ENCODE data around the gene TDRD3. TPM values are rescaled to one million over a fixed set of nuclear protein-coding genes. Genes with fewer than 3 reads are reported as not detected.

Gene TDRD3
- total RNA-seq, 3 donors from 2014 or later, result 30.6 to 52.1 (median 32.1) TPM

DNA sequence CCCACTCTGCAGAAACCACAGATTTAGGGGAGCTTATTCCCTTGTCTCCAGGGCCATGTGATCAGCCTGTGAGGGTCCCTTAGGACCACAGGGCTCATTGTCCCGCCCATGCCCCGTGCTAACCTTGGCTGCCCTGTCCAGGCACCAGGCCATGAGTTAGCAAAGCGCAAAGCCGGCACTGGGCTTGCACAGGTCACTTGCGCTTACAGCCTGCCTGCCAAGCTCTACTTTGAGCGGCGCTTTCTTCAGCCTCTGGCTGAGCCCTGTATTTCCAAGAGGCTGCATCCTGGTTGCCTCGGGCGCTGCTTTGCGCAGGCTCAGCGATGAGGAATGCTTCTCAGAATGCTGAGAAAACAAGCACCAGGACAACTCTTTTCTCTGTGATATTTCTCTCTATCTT is 188.0 kb downstream of the TDRD3 start:
- Histone ChIP-seq H3K9me3 (peaks cover 0 to 5% of the 10 kb centered on the region in 2 donors), H3K4me1 (no peaks in the 10 kb centered on the region), H3K36me3 (no peaks in the 10 kb centered on the region), H3K27ac (peak overlapping the region in 1 of 2 donors; percentile 73), H3K4me3 (peak overlapping the region in 1 of 3 donors; percentile 39), H3K27me3 (no peaks in the 10 kb centered on the region)
- no peak for DNase-seq (ENCODE audit: low spot score in 2 of 2)
- intact Hi-C loops (cut with DNase I; ENCODE audit: low total_unique reads), result no loop called here
- no peak for TF ChIP-seq POLR2AphosphoS5 (IDR thresholded peaks at IDR 0.05)
- TF ChIP-seq, protein P1, sequence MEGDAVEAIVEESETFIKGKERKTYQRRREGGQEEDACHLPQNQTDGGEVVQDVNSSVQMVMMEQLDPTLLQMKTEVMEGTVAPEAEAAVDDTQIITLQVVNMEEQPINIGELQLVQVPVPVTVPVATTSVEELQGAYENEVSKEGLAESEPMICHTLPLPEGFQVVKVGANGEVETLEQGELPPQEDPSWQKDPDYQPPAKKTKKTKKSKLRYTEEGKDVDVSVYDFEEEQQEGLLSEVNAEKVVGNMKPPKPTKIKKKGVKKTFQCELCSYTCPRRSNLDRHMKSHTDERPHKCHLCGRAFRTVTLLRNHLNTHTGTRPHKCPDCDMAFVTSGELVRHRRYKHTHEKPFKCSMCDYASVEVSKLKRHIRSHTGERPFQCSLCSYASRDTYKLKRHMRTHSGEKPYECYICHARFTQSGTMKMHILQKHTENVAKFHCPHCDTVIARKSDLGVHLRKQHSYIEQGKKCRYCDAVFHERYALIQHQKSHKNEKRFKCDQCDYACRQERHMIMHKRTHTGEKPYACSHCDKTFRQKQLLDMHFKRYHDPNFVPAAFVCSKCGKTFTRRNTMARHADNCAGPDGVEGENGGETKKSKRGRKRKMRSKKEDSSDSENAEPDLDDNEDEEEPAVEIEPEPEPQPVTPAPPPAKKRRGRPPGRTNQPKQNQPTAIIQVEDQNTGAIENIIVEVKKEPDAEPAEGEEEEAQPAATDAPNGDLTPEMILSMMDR (IDR thresholded peaks at IDR 0.05), result no peak
- TF ChIP-seq POLR2A (IDR thresholded peaks at IDR 0.05), result no peak

DNA sequence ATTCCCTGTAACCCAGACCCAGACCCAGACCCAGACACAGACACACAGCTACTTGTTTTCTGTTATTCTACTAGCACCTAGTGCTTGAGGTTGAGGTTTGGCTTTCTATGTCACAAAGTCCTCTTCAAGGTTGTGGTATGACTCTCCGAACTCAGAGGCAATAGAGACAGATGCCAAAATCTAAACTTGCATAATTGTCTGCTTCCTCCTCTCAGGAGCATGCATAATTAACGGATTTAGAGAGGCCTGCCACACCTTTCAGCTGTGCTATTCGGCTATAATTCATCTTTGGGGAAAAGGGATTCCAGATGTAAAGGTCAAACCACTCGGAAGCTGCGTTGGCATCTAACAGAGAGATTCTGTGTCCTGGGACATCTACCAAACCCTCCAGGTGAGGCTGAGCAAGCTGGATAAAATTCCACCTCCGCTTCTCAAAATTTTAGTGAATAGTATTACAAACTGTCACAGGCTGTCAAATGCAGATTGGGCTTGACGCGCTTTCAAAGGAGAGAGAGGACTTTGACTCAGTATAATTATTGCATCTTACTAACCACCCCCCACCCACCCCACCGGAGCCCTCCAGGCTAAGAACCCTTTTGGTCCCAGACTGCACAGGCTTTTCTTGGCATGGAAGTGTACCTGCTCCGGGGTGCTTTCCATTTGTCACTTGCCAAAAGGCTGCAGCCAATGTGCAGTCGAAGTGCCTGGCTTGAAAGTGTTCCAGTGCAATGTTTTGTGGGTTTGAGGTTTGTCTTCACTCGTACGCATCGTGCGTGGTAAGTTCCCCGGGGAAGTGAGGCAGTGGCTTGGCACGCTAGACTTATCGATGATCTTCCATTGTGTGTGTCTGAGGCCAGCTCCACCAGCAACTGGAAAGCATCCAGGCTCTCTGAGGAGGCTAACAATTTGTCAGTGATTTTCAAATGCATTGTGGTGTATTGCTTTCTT is 194.1 kb downstream of the TDRD3 start:
- H3K36me3 ChIP-seq, result no peaks in the 10 kb centered on the region
- no peaks in the 10 kb centered on the region for H3K4me1 ChIP-seq
- H3K27ac ChIP-seq, result no peak overlapping the region
- peaks cover 0 to 5% of the 10 kb centered on the region in 2 donors for H3K9me3 ChIP-seq
- peak overlapping the region in 1 of 3 donors; percentile 45 for H3K4me3 ChIP-seq
- no peak for DNase-seq (ENCODE audit: low spot score in 2 of 2)
- TF ChIP-seq, protein P1 (IDR thresholded peaks at IDR 0.05), result no peak
- no peak for TF ChIP-seq POLR2AphosphoS5 (IDR thresholded peaks at IDR 0.05)
- no peak for TF ChIP-seq POLR2A (IDR thresholded peaks at IDR 0.05)
- H3K27me3 ChIP-seq, result no peaks in the 10 kb centered on the region
- intact Hi-C loops (cut with DNase I; ENCODE audit: low total_unique reads), result no loop called here

DNA sequence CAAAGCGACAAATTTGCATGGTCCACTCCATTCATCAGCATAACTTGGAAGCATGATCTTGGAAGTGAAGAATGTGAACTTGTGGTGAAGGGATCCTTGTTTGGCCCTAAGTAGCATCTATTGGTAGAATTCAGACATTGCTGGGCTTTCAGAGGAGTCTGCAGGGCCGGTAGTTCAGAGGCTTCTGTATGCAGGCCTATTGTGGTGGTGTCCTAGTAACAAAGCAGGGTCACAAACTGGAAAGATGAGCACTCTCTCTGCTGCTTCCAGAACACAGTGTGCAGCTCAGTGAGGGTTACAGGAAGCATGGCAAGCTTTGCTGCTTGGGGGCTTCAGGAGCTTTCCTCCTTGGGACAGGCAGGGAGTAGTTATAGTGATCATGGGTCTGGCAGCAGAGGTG is 206.0 kb downstream of the TDRD3 start:
- Histone ChIP-seq H3K27ac (no peak overlapping the region), H3K9me3 (no peaks in the 10 kb centered on the region), H3K4me1 (no peaks in the 10 kb centered on the region), H3K36me3 (no peaks in the 10 kb centered on the region), H3K27me3 (no peaks in the 10 kb centered on the region), H3K4me3 (no peak overlapping the region)
- no peak for DNase-seq (ENCODE audit: low spot score in 2 of 2)
- no peak for TF ChIP-seq POLR2AphosphoS5 (IDR thresholded peaks at IDR 0.05)
- TF ChIP-seq, protein P1 (IDR thresholded peaks at IDR 0.05), result no peak
- no peak for TF ChIP-seq POLR2A (IDR thresholded peaks at IDR 0.05)
- intact Hi-C loops (cut with DNase I; ENCODE audit: low total_unique reads), result no loop called here

DNA sequence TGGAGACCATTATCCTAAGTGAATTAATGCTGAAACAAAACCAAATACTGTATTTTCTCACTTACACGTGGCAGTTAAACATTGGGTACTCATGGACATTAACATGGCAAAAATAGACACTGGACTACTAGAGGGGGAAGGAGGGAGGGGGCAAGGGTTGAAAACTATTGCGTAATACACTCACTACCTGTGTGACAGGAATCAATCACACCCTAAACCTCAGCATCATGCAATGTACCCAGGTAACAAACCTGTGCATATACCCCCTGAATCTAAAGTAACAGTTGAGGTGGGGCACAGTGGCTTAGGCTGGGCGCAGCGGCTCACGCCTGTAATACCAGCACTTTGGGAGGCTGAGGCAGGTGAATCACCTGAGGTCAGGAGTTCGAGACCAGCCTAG is 207.0 kb downstream of the TDRD3 start:
- TF ChIP-seq, protein P1 (IDR thresholded peaks at IDR 0.05), result no peak
- no peak for TF ChIP-seq POLR2A (IDR thresholded peaks at IDR 0.05)
- no peak for TF ChIP-seq POLR2AphosphoS5 (IDR thresholded peaks at IDR 0.05)
- Histone ChIP-seq H3K27me3 (no peaks in the 10 kb centered on the region), H3K4me1 (no peaks in the 10 kb centered on the region), H3K9me3 (no peaks in the 10 kb centered on the region), H3K4me3 (no peak overlapping the region), H3K36me3 (no peaks in the 10 kb centered on the region), H3K27ac (no peak overlapping the region)
- intact Hi-C loops (cut with DNase I; ENCODE audit: low total_unique reads), result no loop called here
- DNase-seq (ENCODE audit: low spot score in 2 of 2), result no peak

DNA sequence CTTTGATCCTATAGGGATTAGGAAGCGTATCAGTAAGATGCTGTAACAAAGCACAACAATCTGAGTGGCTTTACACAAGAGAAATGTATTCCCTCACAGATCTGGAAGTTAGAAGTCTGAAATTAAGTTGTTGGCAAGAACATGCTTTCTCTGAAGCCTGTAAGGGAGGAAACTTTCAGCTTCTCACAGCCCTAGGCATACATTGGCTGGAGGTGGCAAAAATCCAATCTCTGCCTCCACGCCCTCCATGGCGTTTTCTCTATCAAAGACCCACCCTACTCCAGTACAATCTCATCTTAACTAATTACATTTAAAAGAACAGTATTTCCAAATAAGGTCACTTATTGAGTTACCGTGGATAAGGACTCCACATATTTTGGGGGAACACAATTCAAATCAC is 211.9 kb downstream of the TDRD3 start:
- H3K9me3 ChIP-seq, result no peaks in the 10 kb centered on the region
- no peak overlapping the region for H3K4me3 ChIP-seq
- H3K4me1 ChIP-seq, result no peaks in the 10 kb centered on the region
- DNase-seq (ENCODE audit: low spot score in 2 of 2), result no peak
- H3K36me3 ChIP-seq, result no peaks in the 10 kb centered on the region
- TF ChIP-seq POLR2AphosphoS5 (IDR thresholded peaks at IDR 0.05) (no peak), POLR2A (IDR thresholded peaks at IDR 0.05) (no peak)
- TF ChIP-seq, protein P1 (IDR thresholded peaks at IDR 0.05), result no peak
- intact Hi-C loops (cut with DNase I; ENCODE audit: low total_unique reads), result no loop called here
- no peaks in the 10 kb centered on the region for H3K27me3 ChIP-seq
- H3K27ac ChIP-seq, result no peak overlapping the region

Measured in breast epithelium (tissue), 4 donors.